Activated T-cell treated with anti-CD3 and anti-CD28 coated beads, Interleukin-2, amount 50 U/mL, for 24 hours (primary cell): ENCODE measurements around the gene HK1.
"Not testable (repeated sequence)": the region's sequence is repeated elsewhere in the genome, so short reads cannot be mapped to it uniquely, and the experiment has no call there.

Experiments used
- DNase-seq: peaks from one replicate; pipeline ENCODE4 v3.0.0-alpha.2; 2020
- H3K27ac Mint-ChIP-seq: 2 replicates; pipeline ENCODE4 v1.8.0; 2020; ENCODE audit warnings: mild to moderate bottlenecking, mixed read lengths
- H3K27me3 Mint-ChIP-seq: 2 replicates; pipeline ENCODE4 v1.8.0; 2020; ENCODE audit warnings: mixed read lengths
- H3K36me3 Mint-ChIP-seq: 2 replicates; pipeline ENCODE4 v1.8.0; 2020; ENCODE audit warnings: low read depth, mixed read lengths
- H3K4me1 Mint-ChIP-seq: 2 replicates; pipeline ENCODE4 v1.8.0; 2020; ENCODE audit warnings: low read depth, mixed read lengths
- H3K4me3 Mint-ChIP-seq: 2 replicates; pipeline ENCODE4 v1.8.0; 2020; ENCODE audit warnings: mild to moderate bottlenecking, moderate library complexity, mixed read lengths
- H3K9me3 Mint-ChIP-seq: 2 replicates; pipeline ENCODE4 v1.8.0; 2020; ENCODE audit warnings: mixed read lengths

The HK1 gene

GRCh38 chr10:69272624-69273023 is 5.7 kb upstream of the HK1 start:
- H3K36me3 Mint-ChIP-seq = no peaks in the 10 kb centered on the region
- H3K27me3 Mint-ChIP-seq = no peaks in the 10 kb centered on the region

GRCh38 chr10:69275444-69275843 is 2.9 kb upstream of the HK1 start:
- no peaks in the 10 kb centered on the region for H3K9me3 Mint-ChIP-seq
- no peak overlapping the region for H3K4me3 Mint-ChIP-seq
- no peaks in the 10 kb centered on the region for H3K36me3 Mint-ChIP-seq

More at GRCh38 chr10:69272624-69273023, 5.7 kb upstream of the HK1 start:
- Mint-ChIP-seq H3K27ac (no peak overlapping the region), H3K9me3 (no peaks in the 10 kb centered on the region), H3K4me3 (no peak overlapping the region), H3K4me1 (peaks cover 4% of the 10 kb centered on the region)
- no peak for DNase-seq

DNA sequence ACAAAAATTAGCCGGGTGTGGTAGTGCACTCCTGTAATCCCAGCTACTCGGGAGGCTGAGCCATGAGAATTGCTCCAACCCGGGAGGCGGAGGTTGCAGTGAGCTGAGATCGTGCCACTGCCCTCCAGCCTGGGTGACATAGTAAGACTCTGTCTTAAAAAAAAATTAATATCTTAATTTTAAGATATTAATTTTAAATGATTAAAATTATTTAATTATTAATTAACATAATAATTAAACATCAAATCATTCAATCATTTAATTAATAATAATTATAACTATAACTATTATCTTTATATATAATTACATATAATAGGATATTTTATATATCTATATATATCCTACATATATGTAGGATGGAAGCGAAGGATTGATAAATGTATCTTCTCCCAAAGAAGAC is 1.8 kb upstream of the HK1 start:
- H3K4me1 Mint-ChIP-seq = no peaks in the 10 kb centered on the region
- H3K27me3 Mint-ChIP-seq = no peaks in the 10 kb centered on the region
- H3K9me3 Mint-ChIP-seq = no peaks in the 10 kb centered on the region
- H3K4me3 Mint-ChIP-seq = no peak overlapping the region
- no peak for DNase-seq
- no peak overlapping the region for H3K27ac Mint-ChIP-seq
- H3K36me3 Mint-ChIP-seq = no peaks in the 10 kb centered on the region

More at GRCh38 chr10:69275444-69275843, 2.9 kb upstream of the HK1 start:
- peaks cover 4% of the 10 kb centered on the region for H3K4me1 Mint-ChIP-seq
- H3K27ac Mint-ChIP-seq = no peak overlapping the region
- no peaks in the 10 kb centered on the region for H3K27me3 Mint-ChIP-seq
- no peak for DNase-seq

DNA sequence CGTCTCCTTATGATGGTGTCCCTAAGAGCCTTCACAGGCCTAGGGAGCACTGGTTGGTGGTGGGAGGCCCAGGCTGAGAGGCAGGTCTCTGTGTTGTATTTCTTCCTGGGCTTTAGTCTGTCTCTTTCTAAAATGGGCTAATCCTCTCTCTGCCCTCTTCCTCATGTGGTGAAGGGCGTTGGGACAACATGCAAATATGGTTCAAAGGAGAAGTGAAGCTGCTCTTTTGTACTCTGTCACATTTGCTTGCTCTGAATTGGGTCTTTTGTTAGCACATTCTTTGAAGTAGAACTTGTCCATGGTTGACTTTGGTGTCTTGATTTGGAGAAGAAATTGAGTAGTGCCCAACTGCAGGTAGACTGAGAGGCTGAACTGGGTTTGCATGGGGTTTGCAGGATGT is 814 bp downstream of the HK1 start:
- DNase-seq = no peak
- no peaks in the 10 kb centered on the region for H3K27me3 Mint-ChIP-seq
- H3K4me1 Mint-ChIP-seq = no peaks in the 10 kb centered on the region
- no peaks in the 10 kb centered on the region for H3K9me3 Mint-ChIP-seq
- no peaks in the 10 kb centered on the region for H3K36me3 Mint-ChIP-seq
- no peak overlapping the region for H3K4me3 Mint-ChIP-seq
- no peak overlapping the region for H3K27ac Mint-ChIP-seq

GRCh38 chr10:69281507-69282413 is 3.5 kb downstream of the HK1 start:
- Mint-ChIP-seq H3K9me3 (no peaks in the 10 kb centered on the region), H3K36me3 (no peaks in the 10 kb centered on the region), H3K27me3 (no peaks in the 10 kb centered on the region), H3K27ac (no peak overlapping the region), H3K4me3 (no peak overlapping the region), H3K4me1 (no peaks in the 10 kb centered on the region)
- no peak for DNase-seq

GRCh38 chr10:69284402-69284801 is 6.1 kb downstream of the HK1 start:
- not testable (repeated sequence) for H3K9me3 Mint-ChIP-seq, H3K4me1 Mint-ChIP-seq, H3K4me3 Mint-ChIP-seq, H3K36me3 Mint-ChIP-seq, H3K27ac Mint-ChIP-seq, H3K27me3 Mint-ChIP-seq, DNase-seq

- no peak for DNase-seq
- Mint-ChIP-seq H3K27ac (no peak overlapping the region), H3K9me3 (no peaks in the 10 kb centered on the region), H3K27me3 (no peaks in the 10 kb centered on the region), H3K36me3 (no peaks in the 10 kb centered on the region), H3K4me3 (no peak overlapping the region), H3K4me1 (no peaks in the 10 kb centered on the region)
These were observed 7.4 kb downstream of the HK1 start for GRCh38 chr10:69285699-69286098.

DNA sequence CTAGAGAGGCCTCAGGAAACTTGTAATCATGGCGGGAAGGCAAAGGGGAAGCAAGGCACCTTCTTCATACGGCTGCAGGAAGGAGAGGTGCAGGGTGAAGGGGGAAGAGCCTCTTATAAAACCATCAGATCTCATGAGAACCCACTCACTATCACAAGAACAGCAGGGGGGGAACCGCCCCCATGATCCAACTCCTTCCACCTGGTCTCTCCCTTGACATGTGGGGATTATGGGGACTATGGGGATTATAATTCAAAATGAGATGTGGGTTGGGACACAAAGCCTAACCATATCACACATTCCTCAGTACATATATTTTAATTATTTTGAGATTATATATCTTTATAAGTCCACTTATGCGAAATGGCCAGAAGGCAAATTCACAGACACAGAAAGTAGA is 8.9 kb downstream of the HK1 start:
- no peak overlapping the region for H3K27ac Mint-ChIP-seq
- H3K4me3 Mint-ChIP-seq = no peak overlapping the region
- no peaks in the 10 kb centered on the region for H3K9me3 Mint-ChIP-seq
- H3K4me1 Mint-ChIP-seq = no peaks in the 10 kb centered on the region
- H3K27me3 Mint-ChIP-seq = no peaks in the 10 kb centered on the region
- H3K36me3 Mint-ChIP-seq = no peaks in the 10 kb centered on the region
- DNase-seq = no peak

DNA sequence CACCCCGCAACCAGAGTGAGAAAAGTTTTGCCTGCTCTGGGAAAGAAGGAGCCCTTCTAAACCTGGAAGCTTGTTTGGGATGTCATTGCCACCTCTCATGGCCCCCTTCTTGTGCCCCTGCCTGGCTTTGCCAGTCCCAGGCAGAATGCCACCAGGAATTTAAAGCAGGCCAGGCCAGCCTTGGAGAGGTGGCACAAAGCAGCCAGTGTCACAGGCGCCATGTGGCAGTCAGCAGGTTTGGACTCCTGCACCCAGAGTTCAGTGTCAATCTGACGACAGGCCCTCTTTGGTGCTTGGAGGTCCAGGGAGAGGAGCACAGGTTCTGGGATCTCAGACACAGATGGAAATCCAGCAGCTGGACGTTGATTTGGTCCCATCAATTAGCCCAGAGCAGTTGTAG is 12.7 kb downstream of the HK1 start:
- no peaks in the 10 kb centered on the region for H3K36me3 Mint-ChIP-seq
- H3K4me1 Mint-ChIP-seq = peaks cover 2% of the 10 kb centered on the region
- no peak for DNase-seq
- H3K4me3 Mint-ChIP-seq = no peak overlapping the region
- H3K27ac Mint-ChIP-seq = no peak overlapping the region
- no peaks in the 10 kb centered on the region for H3K27me3 Mint-ChIP-seq
- no peaks in the 10 kb centered on the region for H3K9me3 Mint-ChIP-seq

DNA sequence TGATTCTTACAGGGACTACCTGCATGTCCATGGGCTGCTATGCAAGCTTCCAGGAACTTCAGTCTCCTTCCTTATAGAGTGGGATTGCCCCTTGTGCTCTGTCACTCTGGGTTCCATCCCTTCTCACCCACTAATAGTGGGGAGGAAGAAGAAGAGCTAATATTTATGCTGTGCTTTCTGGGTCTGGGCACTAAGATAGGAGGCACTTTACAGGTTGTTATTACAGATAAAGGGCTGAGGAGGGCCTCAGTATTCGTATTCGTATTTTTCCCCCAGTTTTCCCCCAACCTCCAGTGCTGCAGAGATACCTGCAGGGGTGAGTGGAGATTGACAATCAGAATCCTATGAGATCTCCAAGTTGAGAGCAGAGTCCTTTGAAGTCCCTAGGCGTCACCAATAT is 14.2 kb downstream of the HK1 start:
- no peaks in the 10 kb centered on the region for H3K9me3 Mint-ChIP-seq
- H3K4me1 Mint-ChIP-seq = peaks cover 2% of the 10 kb centered on the region
- H3K27me3 Mint-ChIP-seq = no peaks in the 10 kb centered on the region
- no peak overlapping the region for H3K4me3 Mint-ChIP-seq
- no peak for DNase-seq
- no peak overlapping the region for H3K27ac Mint-ChIP-seq
- no peaks in the 10 kb centered on the region for H3K36me3 Mint-ChIP-seq

DNA sequence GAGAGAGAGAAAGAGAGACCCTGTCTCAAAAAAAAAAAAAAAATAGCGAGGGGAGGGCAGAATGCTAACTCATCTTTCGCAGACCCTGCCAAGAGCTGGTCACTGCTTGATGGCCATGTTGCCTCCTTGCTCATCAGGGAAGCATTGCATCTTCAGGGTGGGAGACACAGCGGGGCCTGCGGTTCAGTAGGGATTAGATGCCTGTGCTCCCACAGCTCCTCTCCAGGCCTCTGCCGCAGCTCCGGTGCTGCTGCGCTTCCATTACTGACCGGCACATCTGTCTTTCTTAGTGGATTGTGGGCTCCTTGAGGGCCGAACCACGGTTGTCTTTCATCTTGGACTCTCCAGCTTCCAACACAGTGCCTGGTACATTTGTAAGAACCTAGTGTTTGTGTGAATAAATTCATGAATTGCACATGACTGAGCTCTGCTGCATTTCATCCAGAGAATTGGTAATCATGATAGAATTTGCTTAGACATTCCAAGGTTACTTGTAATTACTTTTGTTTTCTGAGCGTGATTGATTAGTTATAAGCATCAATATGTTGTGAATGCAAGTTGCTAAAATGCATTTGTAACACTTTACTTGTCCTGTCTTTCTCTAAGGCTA is 16.8 kb downstream of the HK1 start:
- Mint-ChIP-seq H3K4me3 (no peak overlapping the region), H3K27me3 (no peaks in the 10 kb centered on the region), H3K36me3 (no peaks in the 10 kb centered on the region), H3K9me3 (no peaks in the 10 kb centered on the region), H3K27ac (no peak overlapping the region), H3K4me1 (peaks cover 2% of the 10 kb centered on the region)
- DNase-seq = no peak

GRCh38 chr10:69303632-69304051 is 25.3 kb downstream of the HK1 start:
- DNase-seq = no peak
- peaks cover 6% of the 10 kb centered on the region for H3K4me1 Mint-ChIP-seq

DNA sequence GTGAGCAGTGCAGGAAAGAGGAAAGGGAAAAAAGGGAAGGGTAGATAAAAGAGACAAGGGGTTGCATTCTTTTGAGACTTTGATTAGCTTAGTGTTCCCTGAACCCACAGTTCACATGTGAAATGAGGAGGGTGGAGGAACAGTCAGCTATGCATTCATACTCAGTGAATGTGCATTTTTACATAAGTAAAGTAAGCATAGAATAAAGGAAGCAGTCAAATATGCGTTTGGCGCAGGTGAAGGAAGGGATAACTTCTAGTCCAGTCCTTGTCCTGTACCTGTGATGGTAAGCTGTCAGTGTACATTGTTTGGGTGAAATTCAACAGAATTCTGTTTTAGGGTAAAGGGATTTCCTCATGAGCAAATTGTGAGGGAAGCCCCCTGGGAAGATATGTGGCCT is 28.1 kb downstream of the HK1 start:
- no peaks in the 10 kb centered on the region for H3K27me3 Mint-ChIP-seq
- H3K36me3 Mint-ChIP-seq = no peaks in the 10 kb centered on the region
- peaks cover 6% of the 10 kb centered on the region for H3K4me1 Mint-ChIP-seq
- no peak overlapping the region for H3K27ac Mint-ChIP-seq
- no peak overlapping the region for H3K4me3 Mint-ChIP-seq
- no peaks in the 10 kb centered on the region for H3K9me3 Mint-ChIP-seq
- no peak for DNase-seq

More at GRCh38 chr10:69303632-69304051, 25.3 kb downstream of the HK1 start:
- Mint-ChIP-seq H3K36me3 (no peaks in the 10 kb centered on the region), H3K27me3 (no peaks in the 10 kb centered on the region), H3K9me3 (no peaks in the 10 kb centered on the region), H3K27ac (no peak overlapping the region), H3K4me3 (no peak overlapping the region)

GRCh38 chr10:69307434-69307833 is 29.1 kb downstream of the HK1 start:
- Mint-ChIP-seq H3K4me1 (peaks cover 6% of the 10 kb centered on the region), H3K27ac (no peak overlapping the region), H3K9me3 (no peaks in the 10 kb centered on the region), H3K36me3 (no peaks in the 10 kb centered on the region), H3K27me3 (no peaks in the 10 kb centered on the region), H3K4me3 (no peak overlapping the region)
- DNase-seq = no peak

DNA sequence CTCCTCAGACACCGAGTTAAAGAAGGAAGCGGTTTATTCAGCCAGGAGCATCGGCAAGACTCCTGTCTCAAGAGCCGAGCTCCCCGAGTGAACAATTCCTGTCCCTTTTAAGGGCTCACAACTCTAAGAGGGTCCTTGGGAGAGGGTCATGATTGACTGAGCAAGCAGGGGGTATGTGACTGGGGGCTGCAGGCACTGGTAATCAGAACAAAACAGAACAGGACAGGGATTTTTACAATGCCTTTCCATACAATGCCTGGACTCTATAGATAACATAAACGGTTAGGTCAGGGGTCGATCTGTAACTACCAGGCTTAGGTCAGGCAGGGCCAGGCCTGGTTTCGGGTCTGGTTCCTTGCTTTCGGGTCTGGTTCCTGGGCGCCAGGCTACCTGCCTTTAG is 30.0 kb downstream of the HK1 start:
- H3K4me3 Mint-ChIP-seq, H3K36me3 Mint-ChIP-seq, H3K9me3 Mint-ChIP-seq, H3K27ac Mint-ChIP-seq, H3K4me1 Mint-ChIP-seq, DNase-seq, H3K27me3 Mint-ChIP-seq: not testable (repeated sequence)
